Tibial nerve (tissue), 4 donors: ENCODE data around the gene EML6. TPM values are rescaled to one million over a fixed set of nuclear protein-coding genes. Genes with fewer than 3 reads are reported as not detected.

Source experiments
- DNase-seq, 2 donors: peaks; one replicate each; pipeline ENCODE4 v3.0.0-alpha.2; 2019; ENCODE audit warnings: low spot score in 2 of 2
- H3K27ac ChIP-seq, 4 donors: fragments of 200-600 bp; sonication (generic) in 3 of 4; one replicate each; pipeline ENCODE4 v1.5.1; 2017 to 2019; ENCODE audit warnings: mild to moderate bottlenecking in 1 of 4
- H3K27me3 ChIP-seq, 2 donors: fragments of 200-600 bp; sonication (generic) in 1 of 2; one replicate each; pipeline versions ENCODE4 v1.5.1 to v1.6.0; 2017 to 2019
- H3K36me3 ChIP-seq, 3 donors: fragments of 200-600 bp; sonication (generic); one replicate each; pipeline ENCODE4 v1.5.1; 2018 to 2019
- H3K4me1 ChIP-seq, 4 donors: fragments of 200-600 bp; sonication (generic) in 3 of 4; one replicate each; pipeline ENCODE4 v1.5.1; 2017 to 2019
- H3K4me3 ChIP-seq, 4 donors: fragments of 200-600 bp; sonication (generic) in 3 of 4; one replicate each; pipeline ENCODE4 v1.5.1; 2017 to 2019; ENCODE audit warnings: mild to moderate bottlenecking in 1 of 4, moderate library complexity in 1 of 4
- H3K9me3 ChIP-seq, 4 donors: fragments of 200-600 bp; sonication (generic) in 3 of 4; one replicate each; pipeline ENCODE4 v1.5.1; 2017 to 2019
- EP300 ChIP-seq, 2 donors: sonication (generic); formaldehyde crosslinking; IDR thresholded peaks; one replicate each; pipeline ENCODE4 v1.6.1; 2017; ENCODE audit warnings: antibody characterized with exemption in 2 of 2, mild to moderate bottlenecking in 1 of 2
- POLR2A ChIP-seq, 2 donors: fragments of 450-650 bp; IDR thresholded peaks; one replicate each; pipeline ENCODE4 v1.6.1; 2017; ENCODE audit warnings: antibody characterized with exemption in 2 of 2, mild to moderate bottlenecking in 2 of 2, moderate library complexity in 2 of 2
- WGBS, 2 donors: methylation state at CpG; one replicate each; pipeline ENCODE4 v1.1.5; 2018; 5-methylcytosine and 5-hydroxymethylcytosine counted together
- total RNA-seq, 4 donors: library from RNA; depleted of rRNA; stranded (reverse); fragments of >200 nt; gene quantifications; one replicate each; pipeline ENCODE4 v1.1.0, GENCODE V29; 2016
- TF ChIP-seq, protein P1 (sequence below), 5 experiments: fragments of 200-600 bp in 3 of 5; fragments of 450-650 bp in 2 of 5; sonication (generic) in 3 of 5; IDR thresholded peaks; one replicate each; pipeline ENCODE4 v1.5.1; 2016 to 2019; ENCODE audit warnings: antibody characterized with exemption in 5 of 5, mild to moderate bottlenecking in 3 of 5, moderate library complexity in 2 of 5

EML6 gene
- total RNA-seq, 4 donors from 2014 or later, result 0.60 to 18.0 (median 0.93) TPM

DNA sequence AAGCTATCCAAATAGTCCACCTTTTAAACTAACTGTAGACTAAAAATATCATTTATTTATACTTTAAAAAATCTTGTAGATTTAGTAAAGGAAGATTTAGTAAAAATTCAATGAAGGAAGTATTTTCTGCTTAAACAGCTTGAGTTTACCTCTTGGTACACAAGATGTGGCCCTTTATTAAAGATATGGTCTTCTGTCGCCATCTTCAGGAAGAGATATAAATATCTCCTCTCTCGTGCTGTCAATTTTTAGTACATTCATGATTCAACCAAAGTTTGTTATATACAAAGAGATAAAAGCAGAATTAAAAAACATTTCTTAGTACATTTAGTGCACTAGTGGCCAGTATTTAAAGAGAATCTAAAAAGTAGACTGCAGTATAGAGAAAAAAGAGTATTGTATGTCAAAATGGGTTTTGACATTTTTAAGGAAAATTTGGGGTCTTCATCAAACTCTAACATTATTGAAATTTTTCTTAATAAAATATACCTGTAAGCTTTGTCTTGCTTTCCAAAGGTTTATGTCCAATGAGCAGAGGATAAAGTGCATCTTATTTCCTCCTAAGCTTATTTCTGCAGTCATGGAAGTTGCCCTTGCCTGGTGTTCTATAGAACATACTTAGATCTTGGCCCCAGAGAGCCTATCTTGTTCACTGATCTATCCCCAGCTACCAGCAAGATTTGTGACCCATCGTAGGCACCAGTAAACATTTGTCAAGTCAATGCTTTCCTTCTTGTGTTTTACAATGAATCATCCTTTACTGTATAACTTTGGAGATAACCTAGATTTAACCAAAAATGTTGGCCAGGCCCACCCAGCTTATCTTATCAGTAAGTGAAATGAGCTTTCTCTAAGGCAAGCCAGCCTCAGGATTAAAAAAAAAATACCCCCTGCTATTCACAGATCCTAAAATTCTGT is 18.5 kb upstream of the EML6 start:
- Histone ChIP-seq H3K4me1 (peaks cover 0 to 19% (median 5%) of the 10 kb centered on the region in 4 donors), H3K27me3 (peaks cover 0 to 15% of the 10 kb centered on the region in 2 donors), H3K27ac (peak overlapping the region in 2 of 4 donors; percentile 41 to 46), H3K36me3 (no peaks in the 10 kb centered on the region), H3K9me3 (no peaks in the 10 kb centered on the region), H3K4me3 (no peak overlapping the region)
- no peak for DNase-seq
- 6 to 12% methylated on average over 3 of the region's 3 CpGs for WGBS, 2 donors
- TF ChIP-seq, protein P1, sequence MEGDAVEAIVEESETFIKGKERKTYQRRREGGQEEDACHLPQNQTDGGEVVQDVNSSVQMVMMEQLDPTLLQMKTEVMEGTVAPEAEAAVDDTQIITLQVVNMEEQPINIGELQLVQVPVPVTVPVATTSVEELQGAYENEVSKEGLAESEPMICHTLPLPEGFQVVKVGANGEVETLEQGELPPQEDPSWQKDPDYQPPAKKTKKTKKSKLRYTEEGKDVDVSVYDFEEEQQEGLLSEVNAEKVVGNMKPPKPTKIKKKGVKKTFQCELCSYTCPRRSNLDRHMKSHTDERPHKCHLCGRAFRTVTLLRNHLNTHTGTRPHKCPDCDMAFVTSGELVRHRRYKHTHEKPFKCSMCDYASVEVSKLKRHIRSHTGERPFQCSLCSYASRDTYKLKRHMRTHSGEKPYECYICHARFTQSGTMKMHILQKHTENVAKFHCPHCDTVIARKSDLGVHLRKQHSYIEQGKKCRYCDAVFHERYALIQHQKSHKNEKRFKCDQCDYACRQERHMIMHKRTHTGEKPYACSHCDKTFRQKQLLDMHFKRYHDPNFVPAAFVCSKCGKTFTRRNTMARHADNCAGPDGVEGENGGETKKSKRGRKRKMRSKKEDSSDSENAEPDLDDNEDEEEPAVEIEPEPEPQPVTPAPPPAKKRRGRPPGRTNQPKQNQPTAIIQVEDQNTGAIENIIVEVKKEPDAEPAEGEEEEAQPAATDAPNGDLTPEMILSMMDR (IDR thresholded peaks at IDR 0.05), result peak; percentile 38 to 75 (median 57)
- no peak for TF ChIP-seq EP300 (IDR thresholded peaks at IDR 0.05)

DNA sequence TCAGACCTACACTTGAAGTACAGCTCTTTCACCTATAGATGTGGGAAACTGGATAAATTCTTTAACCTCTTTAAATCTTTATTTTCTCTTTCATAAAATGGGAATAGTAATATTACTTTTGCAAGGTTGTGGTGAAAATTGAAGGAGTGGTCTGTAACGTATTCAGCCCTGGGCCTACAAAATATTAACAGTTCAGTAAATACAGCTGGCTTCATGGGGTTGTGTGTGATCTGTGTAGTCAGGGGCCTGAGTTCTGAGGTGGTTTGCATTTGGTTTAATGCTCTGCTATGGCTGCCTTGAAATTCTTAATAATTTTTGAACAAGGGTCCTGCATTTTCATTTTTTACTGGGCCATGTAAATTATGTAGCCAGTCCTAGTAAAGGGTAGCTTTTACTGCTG is 16.8 kb upstream of the EML6 start:
- Histone ChIP-seq H3K36me3 (no peaks in the 10 kb centered on the region), H3K27me3 (peaks cover 0 to 16% of the 10 kb centered on the region in 2 donors), H3K4me3 (no peak overlapping the region), H3K27ac (no peak overlapping the region), H3K4me1 (peaks cover 0 to 19% (median 5%) of the 10 kb centered on the region in 4 donors), H3K9me3 (no peaks in the 10 kb centered on the region)
- 97 to 98% methylated on average over 1 of the region's 1 CpG for WGBS, 2 donors
- no peak for DNase-seq
- no peak for TF ChIP-seq POLR2A (IDR thresholded peaks at IDR 0.05)
- TF ChIP-seq, protein P1 (IDR thresholded peaks at IDR 0.05), result no peak

DNA sequence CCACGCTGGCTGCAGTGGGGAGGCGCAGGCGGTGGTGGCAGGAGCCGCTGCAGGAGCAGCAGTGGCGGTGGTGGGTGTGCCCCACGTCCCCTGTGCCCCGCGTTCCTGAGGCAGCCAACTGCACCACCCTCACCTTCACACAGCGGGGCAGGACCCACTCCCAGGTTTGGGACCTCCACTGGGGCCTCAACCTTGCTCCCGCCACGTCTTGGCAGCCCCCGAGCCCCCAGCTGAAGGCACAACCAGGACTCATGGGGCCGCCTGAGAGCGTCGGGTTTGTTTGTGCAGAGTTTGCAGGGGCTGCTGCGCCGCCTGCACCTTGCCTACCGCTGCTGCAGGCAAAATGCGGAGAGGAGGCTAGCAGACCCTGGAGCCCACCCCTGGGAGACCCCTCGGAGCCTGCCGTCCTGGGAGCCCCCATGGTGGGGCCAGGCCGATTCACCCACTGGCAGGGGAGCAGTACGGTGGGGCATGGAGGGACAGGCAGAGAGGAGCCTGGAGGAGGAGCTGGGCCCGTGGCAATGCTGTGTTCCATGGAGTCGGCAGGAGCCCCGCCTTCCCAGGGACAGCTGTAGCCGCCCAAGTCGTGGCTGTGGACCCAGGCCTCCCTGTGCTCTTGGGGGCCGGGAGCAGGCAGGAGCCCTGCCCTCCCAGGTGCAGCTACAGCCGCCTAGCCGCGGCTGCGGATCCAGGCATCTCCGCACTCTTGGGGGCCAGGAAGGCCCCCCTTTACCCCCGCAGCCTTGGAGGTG is 14.7 kb upstream of the EML6 start:
- no peaks in the 10 kb centered on the region for H3K9me3 ChIP-seq
- 34 to 67% methylated on average over 4 to 16 of the region's 35 CpGs for WGBS, 2 donors
- peaks cover 0 to 16% of the 10 kb centered on the region in 2 donors for H3K27me3 ChIP-seq
- no peaks in the 10 kb centered on the region for H3K36me3 ChIP-seq
- peak in 1 of 2 donors; percentile 19 for DNase-seq
- H3K4me3 ChIP-seq, result peak overlapping the region; percentile 3 to 45 (median 40)
- TF ChIP-seq, protein P1 (IDR thresholded peaks at IDR 0.05), result no peak
- TF ChIP-seq POLR2A (IDR thresholded peaks at IDR 0.05), result no peak
- TF ChIP-seq EP300 (IDR thresholded peaks at IDR 0.05), result no peak
- H3K27ac ChIP-seq, result no peak overlapping the region
- H3K4me1 ChIP-seq, result peaks cover 0 to 19% (median 5%) of the 10 kb centered on the region in 4 donors

DNA sequence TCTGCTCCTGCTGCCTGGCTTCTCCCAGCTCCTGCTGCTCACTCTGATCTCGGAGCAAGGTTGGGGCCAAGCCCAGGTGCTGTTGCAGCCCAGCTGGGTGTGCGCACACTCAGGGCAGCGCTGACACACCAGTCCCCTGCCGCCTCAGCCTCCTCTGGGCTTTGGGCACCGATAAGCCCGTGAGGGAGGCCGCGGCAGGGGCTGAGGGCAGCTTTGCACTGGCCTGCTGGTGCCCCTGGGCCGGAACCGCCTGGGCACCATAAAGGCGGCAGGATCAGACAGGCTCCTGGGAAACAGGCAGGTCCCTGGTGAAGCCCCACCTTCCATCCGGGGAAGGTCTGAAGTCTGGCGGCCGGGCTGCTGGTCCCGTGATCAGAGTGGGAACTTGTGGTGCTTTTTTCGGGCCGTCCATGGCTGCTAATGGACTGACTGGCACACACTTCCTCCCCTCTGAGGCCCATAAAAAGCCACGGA is 14.1 kb upstream of the EML6 start:
- Histone ChIP-seq H3K36me3 (no peaks in the 10 kb centered on the region), H3K4me3 (peak overlapping the region in 3 of 4 donors; percentile 34 to 45 (median 45)), H3K27ac (no peak overlapping the region), H3K9me3 (no peaks in the 10 kb centered on the region), H3K27me3 (peaks cover 0 to 16% of the 10 kb centered on the region in 2 donors), H3K4me1 (peaks cover 0 to 13% (median 5%) of the 10 kb centered on the region in 4 donors)
- TF ChIP-seq POLR2A (IDR thresholded peaks at IDR 0.05), result no peak
- DNase-seq, result no peak
- 47 to 60% methylated on average over 4 to 16 of the region's 18 CpGs for WGBS, 2 donors

DNA sequence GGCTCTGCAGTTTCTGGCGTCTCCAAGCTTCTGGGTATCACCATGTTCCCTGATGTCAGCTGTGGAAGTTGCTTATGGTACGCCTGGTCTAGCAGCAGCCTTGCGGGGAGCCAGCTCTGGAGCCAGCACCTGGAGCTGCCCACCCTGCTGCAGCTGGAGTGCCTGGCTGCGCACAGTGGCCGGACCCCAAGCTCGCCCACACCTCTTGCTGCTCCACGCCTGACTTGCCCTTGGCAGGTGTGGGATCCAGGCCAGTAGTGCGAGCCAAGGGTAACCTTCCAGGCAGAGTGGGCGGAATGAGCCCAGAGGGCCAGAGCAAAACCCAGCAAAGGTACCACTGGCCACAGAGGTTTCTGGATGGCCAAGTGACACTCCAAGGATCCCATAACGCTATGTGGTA is 13.2 kb upstream of the EML6 start:
- WGBS, 2 donors, result 81 to 94% methylated on average over 6 to 9 of the region's 10 CpGs

More for the DNA sequence above, 13.2 kb upstream of the EML6 start:
- Histone ChIP-seq H3K27me3 (peaks cover 0 to 16% of the 10 kb centered on the region in 2 donors), H3K27ac (no peak overlapping the region), H3K4me1 (peaks cover 0 to 11% (median 5%) of the 10 kb centered on the region in 4 donors), H3K9me3 (no peaks in the 10 kb centered on the region), H3K4me3 (no peak overlapping the region), H3K36me3 (no peaks in the 10 kb centered on the region)
- no peak for TF ChIP-seq POLR2A (IDR thresholded peaks at IDR 0.05)
- TF ChIP-seq EP300 (IDR thresholded peaks at IDR 0.05), result no peak
- TF ChIP-seq, protein P1 (IDR thresholded peaks at IDR 0.05), result no peak
- no peak for DNase-seq
